Common myeloid progenitor, CD34-positive (primary cell): ENCODE data around the gene CLNK.

Source experiments
- CTCF ChIA-PET: fragments of 350-600 bp; sonication (Branson Sonifier 250); formaldehyde crosslinking; loops from one replicate; lab custom pipeline; 2021; ENCODE audit warnings: antibody characterized with exemption; lab: Charles Lee
- POLR2A ChIA-PET: fragments of 350-600 bp; sonication (Branson Sonifier 250); formaldehyde crosslinking; loops from one replicate; lab custom pipeline; 2021; ENCODE audit warnings: antibody characterized with exemption; lab: Charles Lee
- DNase-seq, 3 donors: peaks; one replicate each; pipeline versions ENCODE4 v3.0.0 to v3.0.0-alpha.2; 2013
- H3K27ac ChIP-seq, 2 experiments: 1 replicate in 1 of 2; 2 replicates in 1 of 2; pipeline ENCODE4 v1.7.0; 2013; ENCODE audit warnings: inconsistent platforms in 2 of 2, low read length in 2 of 2, mild to moderate bottlenecking in 2 of 2, low read depth in 1 of 2, moderate library complexity in 1 of 2; ENCODE audit not compliant: severe bottlenecking in 2 of 2, insufficient read depth in 1 of 2, poor library complexity in 1 of 2
- H3K27me3 ChIP-seq, 5 experiments: replicated peaks in 2 of 5; 1 replicate in 3 of 5; 2 replicates in 2 of 5; pipeline versions ENCODE4 v1.6.1 to v1.7.0; 2013; ENCODE audit warnings: low read length in 4 of 5, mild to moderate bottlenecking in 2 of 5, moderate library complexity in 2 of 5, inconsistent platforms in 1 of 5; ENCODE audit not compliant: insufficient read depth in 5 of 5, control insufficient read depth in 4 of 5
- H3K36me3 ChIP-seq, 4 experiments: 1 replicate in 2 of 4; 2 replicates in 2 of 4; pipeline versions ENCODE4 v1.6.1 to v1.7.0; 2013; ENCODE audit warnings: low read length in 3 of 4, control low read depth in 1 of 4, mild to moderate bottlenecking in 1 of 4; ENCODE audit not compliant: control insufficient read depth in 4 of 4, insufficient read depth in 4 of 4
- H3K4me1 ChIP-seq, 4 experiments: 1 replicate in 3 of 4; 2 replicates in 1 of 4; pipeline versions ENCODE4 v1.6.1 to v1.7.1; 2013; ENCODE audit warnings: low read length in 3 of 4, mild to moderate bottlenecking in 3 of 4, control low read depth in 1 of 4, inconsistent platforms in 1 of 4, moderate library complexity in 1 of 4; ENCODE audit not compliant: control insufficient read depth in 4 of 4, insufficient read depth in 4 of 4; ENCODE audit errors: control extremely low read depth in 1 of 4
- H3K4me3 ChIP-seq, 7 experiments: 1 replicate in 4 of 7; 2 replicates in 3 of 7; pipeline versions ENCODE4 v1.5.1 to v1.7.0; 2013; ENCODE audit warnings: mild to moderate bottlenecking in 7 of 7, low read length in 6 of 7, moderate library complexity in 6 of 7, inconsistent platforms in 2 of 7, low read depth in 2 of 7, control low read depth in 1 of 7; ENCODE audit not compliant: insufficient read depth in 4 of 7, control insufficient read depth in 1 of 7; ENCODE audit errors: extremely low read depth in 1 of 7
- H3K9me3 ChIP-seq, 5 experiments: 1 replicate in 4 of 5; 2 replicates in 1 of 5; pipeline versions ENCODE4 v1.6.1 to v1.7.1; 2013; ENCODE audit warnings: low read length in 4 of 5, mild to moderate bottlenecking in 2 of 5, inconsistent platforms in 1 of 5, low read depth in 1 of 5, moderate library complexity in 1 of 5; ENCODE audit not compliant: control insufficient read depth in 4 of 5, insufficient read depth in 2 of 5; ENCODE audit errors: control extremely low read depth in 1 of 5
- WGBS: methylation state at CpG from one replicate; pipeline ENCODE4 v1.1.5; 2013; ENCODE audit not compliant: insufficient coverage; 5-methylcytosine and 5-hydroxymethylcytosine counted together

Gene CLNK

DNA sequence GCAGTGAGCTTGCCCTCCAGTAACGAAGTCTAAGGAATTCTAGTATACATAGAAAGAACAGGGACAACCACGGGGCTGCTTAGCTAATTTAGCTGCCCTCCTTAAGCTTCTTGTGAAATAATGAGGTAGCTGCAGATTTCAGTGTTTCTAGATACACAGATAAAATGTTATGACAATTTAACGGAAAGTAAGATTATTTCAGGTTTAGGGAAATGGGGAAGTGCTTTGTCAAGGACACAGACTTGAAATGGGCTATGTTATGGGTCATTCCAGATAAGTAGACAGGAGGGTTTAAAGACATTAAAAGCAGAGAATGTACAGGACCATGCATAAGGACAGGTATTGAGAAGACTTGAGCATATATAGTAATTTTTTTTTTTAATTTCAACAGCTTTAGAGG lies 193.2 kb downstream of the CLNK start:
- POLR2A ChIA-PET, result no interaction called here
- Histone ChIP-seq H3K4me1 (no peaks in the 10 kb centered on the region), H3K4me3 (no peak overlapping the region), H3K9me3 (no peaks in the 10 kb centered on the region), H3K36me3 (no peaks in the 10 kb centered on the region), H3K27me3 (no peaks in the 10 kb centered on the region), H3K27ac (no peak overlapping the region)
- WGBS, result 80% methylated on average over 3 of the region's 3 CpGs
- CTCF ChIA-PET, result no interaction called here
- peak in 2 of 3 donors; percentile 10 to 15 for DNase-seq

- no peaks in the 10 kb centered on the region for H3K9me3 ChIP-seq
- H3K36me3 ChIP-seq, result no peaks in the 10 kb centered on the region
- H3K4me3 ChIP-seq, result no peak overlapping the region
- no peaks in the 10 kb centered on the region for H3K27me3 ChIP-seq
- H3K27ac ChIP-seq, result no peak overlapping the region
- H3K4me1 ChIP-seq, result no peaks in the 10 kb centered on the region
- ChIA-PET CTCF (no interaction called here), POLR2A (no interaction called here)
- no peak for DNase-seq
- 100% methylated on average over 4 of the region's 5 CpGs for WGBS
Observed at GRCh38 chr4:10490996-10491395, 193.6 kb downstream of the CLNK start.

- Histone ChIP-seq H3K9me3 (no peaks in the 10 kb centered on the region), H3K4me3 (no peak overlapping the region), H3K27ac (no peak overlapping the region), H3K4me1 (no peaks in the 10 kb centered on the region), H3K27me3 (no peaks in the 10 kb centered on the region), H3K36me3 (no peaks in the 10 kb centered on the region)
- ChIA-PET CTCF (no interaction called here), POLR2A (no interaction called here)
- WGBS, result 100% methylated on average over 4 of the region's 5 CpGs
- DNase-seq, result no peak
Observed at GRCh38 chr4:10482913-10483312, 201.7 kb downstream of the CLNK start.

DNA sequence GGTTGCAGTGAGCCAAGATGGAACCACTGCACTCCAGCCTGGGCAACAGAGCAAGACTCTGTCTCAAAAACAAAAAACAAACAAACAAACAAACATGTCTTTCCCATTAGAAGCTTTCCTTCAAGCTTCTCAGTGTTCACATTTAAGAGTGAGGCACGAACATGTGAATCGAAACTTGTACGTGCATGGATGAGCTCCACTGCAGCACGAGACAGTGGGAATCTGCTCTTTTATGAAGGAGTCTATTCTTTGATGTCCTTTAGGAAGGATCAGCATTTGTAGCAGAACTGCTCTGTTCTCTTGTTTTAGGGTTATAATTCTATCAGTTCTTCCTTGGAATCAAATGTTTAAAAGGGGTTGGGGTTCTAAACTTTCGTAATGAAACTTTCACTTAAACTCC lies 204.0 kb downstream of the CLNK start:
- H3K4me1 ChIP-seq, result no peaks in the 10 kb centered on the region
- H3K27me3 ChIP-seq, result no peaks in the 10 kb centered on the region
- ChIA-PET CTCF (no interaction called here), POLR2A (no interaction called here)
- H3K27ac ChIP-seq, result no peak overlapping the region
- DNase-seq, result no peak
- WGBS, result 100% methylated on average over 4 of the region's 5 CpGs
- no peaks in the 10 kb centered on the region for H3K9me3 ChIP-seq
- H3K4me3 ChIP-seq, result no peak overlapping the region
- H3K36me3 ChIP-seq, result no peaks in the 10 kb centered on the region

DNA sequence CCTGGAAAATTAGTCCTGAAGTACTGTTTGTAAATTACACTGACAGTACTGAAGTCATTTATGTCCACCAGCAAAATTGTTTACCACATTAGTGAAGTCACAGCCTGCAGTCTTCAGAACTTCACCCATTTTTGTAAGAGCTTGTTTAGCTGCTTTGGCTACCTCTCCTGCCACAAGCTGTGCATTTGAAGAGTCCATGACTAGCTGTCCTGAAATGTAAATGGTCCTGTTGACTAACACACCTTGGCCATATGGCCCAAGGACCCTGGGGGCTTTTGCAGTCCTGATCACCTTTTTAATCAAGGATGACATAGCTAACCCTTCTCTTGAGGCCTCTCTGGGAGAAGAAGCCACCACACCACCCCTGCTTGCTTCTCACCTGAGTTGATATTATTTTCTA lies 205.9 kb downstream of the CLNK start:
- H3K9me3 ChIP-seq, result no peaks in the 10 kb centered on the region
- no peaks in the 10 kb centered on the region for H3K4me1 ChIP-seq
- H3K36me3 ChIP-seq, result no peaks in the 10 kb centered on the region
- POLR2A ChIA-PET, result no interaction called here
- H3K4me3 ChIP-seq, result no peak overlapping the region
- DNase-seq, result no peak
- CTCF ChIA-PET, result no interaction called here
- no peak overlapping the region for H3K27ac ChIP-seq
- H3K27me3 ChIP-seq, result peaks cover 0 to 2% (median 0%) of the 10 kb centered on the region in 5 experiments

- no peak overlapping the region for H3K4me3 ChIP-seq
- no peak overlapping the region for H3K27ac ChIP-seq
- H3K9me3 ChIP-seq, result no peaks in the 10 kb centered on the region
- H3K27me3 ChIP-seq, result peaks cover 0 to 2% (median 0%) of the 10 kb centered on the region in 5 experiments
- CTCF ChIA-PET, result no interaction called here
- H3K36me3 ChIP-seq, result no peaks in the 10 kb centered on the region
- 96% methylated on average over 5 of the region's 5 CpGs for WGBS
- H3K4me1 ChIP-seq, result no peaks in the 10 kb centered on the region
- POLR2A ChIA-PET, result no interaction called here
- DNase-seq, result no peak
Observed at GRCh38 chr4:10470505-10470904, 214.1 kb downstream of the CLNK start.

- DNase-seq, result no peak
- no peak overlapping the region for H3K4me3 ChIP-seq
- ChIA-PET CTCF (no interaction called here), POLR2A (no interaction called here)
- peaks cover 0 to 9% (median 7%) of the 10 kb centered on the region in 4 experiments for H3K4me1 ChIP-seq
- no peaks in the 10 kb centered on the region for H3K36me3 ChIP-seq
- peaks cover 0 to 8% (median 3%) of the 10 kb centered on the region in 5 experiments for H3K9me3 ChIP-seq
- H3K27ac ChIP-seq, result no peak overlapping the region
- WGBS, result no CpG with 5 or more reads among the region's 5 CpGs
- H3K27me3 ChIP-seq, result peaks cover 6 to 21% (median 15%) of the 10 kb centered on the region in 5 experiments
Observed at GRCh38 chr4:10466161-10466560, 218.4 kb downstream of the CLNK start.
